DOHH2 (cell line): ENCODE measurements around the gene SRGAP1.
"Not testable (repeated sequence)": the region's sequence is repeated elsewhere in the genome, so short reads cannot be mapped to it uniquely, and the experiment has no call there.

ENCODE experiments used
- H3F3A ChIP-seq: fragments of 200-600 bp; sonication (generic), shearing (Covaris generic); 2 replicates; pipeline ENCODE4 v1.6.0; 2016; ENCODE audit warnings: antibody characterized with exemption, mild to moderate bottlenecking; ENCODE audit not compliant: control insufficient read depth, insufficient read depth
- H3K27ac ChIP-seq: fragments of 200-600 bp; sonication (generic); 2 replicates; pipeline ENCODE4 v1.5.1; 2014; ENCODE audit warnings: low read depth, mild to moderate bottlenecking, low read length, moderate library complexity
- H3K27me3 ChIP-seq: fragments of 200-600 bp; sonication (generic); 2 replicates; pipeline ENCODE4 v1.6.1; 2014; ENCODE audit warnings: mild to moderate bottlenecking, low read length, mixed read lengths; ENCODE audit not compliant: control insufficient read depth
- H3K36me3 ChIP-seq: fragments of 200-600 bp; sonication (generic); 2 replicates; pipeline ENCODE4 v1.6.1; 2014; ENCODE audit warnings: mild to moderate bottlenecking, low read length, moderate library complexity, mixed read lengths; ENCODE audit not compliant: control insufficient read depth
- H3K4me1 ChIP-seq: fragments of 200-600 bp; sonication (generic); 2 replicates; pipeline ENCODE4 v1.6.1; 2014; ENCODE audit warnings: mild to moderate bottlenecking, low read length, mixed read lengths; ENCODE audit not compliant: control insufficient read depth
- H3K4me2 ChIP-seq: fragments of 200-600 bp; sonication (generic); 2 replicates; pipeline ENCODE4 v1.6.0; 2014; ENCODE audit warnings: mild to moderate bottlenecking, low read length, moderate library complexity
- H3K4me3 ChIP-seq: fragments of 200-600 bp; sonication (generic); 2 replicates; pipeline ENCODE4 v1.5.1; 2014; ENCODE audit warnings: mild to moderate bottlenecking, low read length, mixed read lengths
- H3K79me2 ChIP-seq: fragments of 200-600 bp; sonication (generic); 2 replicates; pipeline ENCODE4 v1.6.1; 2014; ENCODE audit warnings: mild to moderate bottlenecking, low read length, mixed read lengths; ENCODE audit not compliant: control insufficient read depth
- H3K9me2 ChIP-seq: fragments of 200-600 bp; sonication (generic); replicated peaks from 2 replicates; pipeline ENCODE4 v1.6.1; 2014; ENCODE audit warnings: mild to moderate bottlenecking, low read length, mixed read lengths; ENCODE audit not compliant: control insufficient read depth
- H3K9me3 ChIP-seq: fragments of 200-600 bp; sonication (generic); 2 replicates; pipeline ENCODE4 v1.6.1; 2014; ENCODE audit warnings: antibody characterized with exemption, low read length, mixed read lengths; ENCODE audit not compliant: control insufficient read depth, insufficient read depth
- H4K20me1 ChIP-seq: fragments of 200-600 bp; sonication (generic); 2 replicates; pipeline ENCODE4 v1.6.0; 2014; ENCODE audit warnings: low read depth, mild to moderate bottlenecking, antibody characterized with exemption, low read length, moderate library complexity; ENCODE audit not compliant: control insufficient read depth, insufficient read depth
- CTCF ChIP-seq: fragments of 200-600 bp; sonication (generic); IDR thresholded peaks from one replicate; pipeline ENCODE4 v1.5.1; 2014; ENCODE audit warnings: antibody characterized with exemption, mild to moderate bottlenecking, low read depth, low read length; ENCODE audit not compliant: poor library complexity, severe bottlenecking
- EZH2phosphoT487 ChIP-seq: fragments of 200-600 bp; sonication (generic); IDR thresholded peaks from 2 replicates; pipeline ENCODE4 v1.6.1; 2017; ENCODE audit warnings: borderline replicate concordance, mild to moderate bottlenecking, antibody characterized with exemption, low read length, moderate library complexity, mixed read lengths

SRGAP1 gene

GRCh38 chr12:64009321-64010068 lies 165.0 kb downstream of the SRGAP1 start:
- H3K27ac ChIP-seq: no peak overlapping the region
- no peaks in the 10 kb centered on the region for H3K79me2 ChIP-seq
- no peak overlapping the region for H3K4me2 ChIP-seq
- H3K36me3 ChIP-seq: no peaks in the 10 kb centered on the region
- no peak for TF ChIP-seq EZH2phosphoT487
- no peak for TF ChIP-seq CTCF
- no peaks in the 10 kb centered on the region for H3K9me2 ChIP-seq
- H3K4me3 ChIP-seq: no peak overlapping the region
- H3K4me1 ChIP-seq: no peaks in the 10 kb centered on the region
- H3K9me3 ChIP-seq: no peaks in the 10 kb centered on the region
- H4K20me1 ChIP-seq: no peaks in the 10 kb centered on the region
- H3K27me3 ChIP-seq: no peaks in the 10 kb centered on the region
- no peaks in the 10 kb centered on the region for H3F3A ChIP-seq

GRCh38 chr12:64010069-64010686 lies 165.7 kb downstream of the SRGAP1 start:
- no peaks in the 10 kb centered on the region for H3K9me3 ChIP-seq
- H3K4me1 ChIP-seq: no peaks in the 10 kb centered on the region
- no peaks in the 10 kb centered on the region for H3F3A ChIP-seq
- no peak overlapping the region for H3K4me3 ChIP-seq
- no peaks in the 10 kb centered on the region for H3K36me3 ChIP-seq
- TF ChIP-seq EZH2phosphoT487 (no peak), CTCF (no peak)
- no peaks in the 10 kb centered on the region for H3K27me3 ChIP-seq
- no peaks in the 10 kb centered on the region for H3K9me2 ChIP-seq
- no peaks in the 10 kb centered on the region for H4K20me1 ChIP-seq
- no peak overlapping the region for H3K4me2 ChIP-seq
- H3K27ac ChIP-seq: no peak overlapping the region
- no peaks in the 10 kb centered on the region for H3K79me2 ChIP-seq

GRCh38 chr12:64016521-64016920 lies 172.0 kb downstream of the SRGAP1 start:
- Histone ChIP-seq H3K4me3 (no peak overlapping the region), H4K20me1 (no peaks in the 10 kb centered on the region), H3K27ac (no peak overlapping the region), H3K36me3 (no peaks in the 10 kb centered on the region), H3K27me3 (no peaks in the 10 kb centered on the region), H3K4me2 (no peak overlapping the region), H3F3A (no peaks in the 10 kb centered on the region), H3K9me2 (no peaks in the 10 kb centered on the region), H3K79me2 (no peaks in the 10 kb centered on the region), H3K9me3 (no peaks in the 10 kb centered on the region), H3K4me1 (no peaks in the 10 kb centered on the region)
- TF ChIP-seq CTCF: no peak
- no peak for TF ChIP-seq EZH2phosphoT487

- not testable (repeated sequence) for H3K4me3 ChIP-seq, H3K9me3 ChIP-seq, H3K9me2 ChIP-seq, H3K27me3 ChIP-seq, H3K36me3 ChIP-seq, H3K79me2 ChIP-seq, H3K27ac ChIP-seq, H4K20me1 ChIP-seq, H3K4me1 ChIP-seq, H3F3A ChIP-seq, H3K4me2 ChIP-seq
Measured at GRCh38 chr12:64018116-64018515, 173.6 kb downstream of the SRGAP1 start.
